Parathyroid adenoma (tissue), 2 donors: ENCODE measurements around the gene MAP2K5.

Experiments used
- H2AFZ ChIP-seq: fragments of 300-600 bp; sonication (generic); one replicate; pipeline ENCODE4 v1.7.0; 2017; ENCODE audit warnings: antibody characterized with exemption, mild to moderate bottlenecking
- H3K27ac ChIP-seq: fragments of 300-600 bp; sonication (generic); one replicate; pipeline ENCODE4 v1.7.0; 2017
- H3K27me3 ChIP-seq: fragments of 300-600 bp; sonication (generic); one replicate; pipeline ENCODE4 v1.7.0; 2017; ENCODE audit warnings: low read length; ENCODE audit not compliant: control insufficient read depth, insufficient read depth
- H3K36me3 ChIP-seq: fragments of 300-600 bp; sonication (generic); one replicate; pipeline ENCODE4 v1.7.0; 2017; ENCODE audit warnings: low read length; ENCODE audit not compliant: control insufficient read depth, insufficient read depth
- H3K4me1 ChIP-seq: fragments of 300-600 bp; sonication (generic); one replicate; pipeline ENCODE4 v1.7.0; 2017; ENCODE audit warnings: control low read depth
- H3K4me2 ChIP-seq: fragments of 300-600 bp; sonication (generic); one replicate; pipeline ENCODE4 v1.7.0; 2017; ENCODE audit warnings: low read length
- H3K4me3 ChIP-seq: fragments of 300-600 bp; sonication (generic); one replicate; pipeline ENCODE4 v1.7.0; 2017; ENCODE audit warnings: low read depth, low read length
- H3K79me2 ChIP-seq: fragments of 300-600 bp; sonication (generic); one replicate; pipeline ENCODE4 v1.7.0; 2017; ENCODE audit warnings: control low read depth
- H3K9ac ChIP-seq: fragments of 300-600 bp; sonication (generic); one replicate; pipeline ENCODE4 v1.7.0; 2017; ENCODE audit warnings: mild to moderate bottlenecking
- H3K9me3 ChIP-seq: fragments of 300-600 bp; sonication (generic); one replicate; pipeline ENCODE4 v1.7.0; 2017; ENCODE audit warnings: low read length; ENCODE audit not compliant: control insufficient read depth
- TF ChIP-seq, protein P1 (sequence below): fragments of 300-600 bp; sonication (generic); IDR thresholded peaks from one replicate; pipeline ENCODE4 v1.7.0; 2017; ENCODE audit warnings: antibody characterized with exemption, mild to moderate bottlenecking
- donor health status: primary hyperparathyroidism.

Gene MAP2K5

DNA sequence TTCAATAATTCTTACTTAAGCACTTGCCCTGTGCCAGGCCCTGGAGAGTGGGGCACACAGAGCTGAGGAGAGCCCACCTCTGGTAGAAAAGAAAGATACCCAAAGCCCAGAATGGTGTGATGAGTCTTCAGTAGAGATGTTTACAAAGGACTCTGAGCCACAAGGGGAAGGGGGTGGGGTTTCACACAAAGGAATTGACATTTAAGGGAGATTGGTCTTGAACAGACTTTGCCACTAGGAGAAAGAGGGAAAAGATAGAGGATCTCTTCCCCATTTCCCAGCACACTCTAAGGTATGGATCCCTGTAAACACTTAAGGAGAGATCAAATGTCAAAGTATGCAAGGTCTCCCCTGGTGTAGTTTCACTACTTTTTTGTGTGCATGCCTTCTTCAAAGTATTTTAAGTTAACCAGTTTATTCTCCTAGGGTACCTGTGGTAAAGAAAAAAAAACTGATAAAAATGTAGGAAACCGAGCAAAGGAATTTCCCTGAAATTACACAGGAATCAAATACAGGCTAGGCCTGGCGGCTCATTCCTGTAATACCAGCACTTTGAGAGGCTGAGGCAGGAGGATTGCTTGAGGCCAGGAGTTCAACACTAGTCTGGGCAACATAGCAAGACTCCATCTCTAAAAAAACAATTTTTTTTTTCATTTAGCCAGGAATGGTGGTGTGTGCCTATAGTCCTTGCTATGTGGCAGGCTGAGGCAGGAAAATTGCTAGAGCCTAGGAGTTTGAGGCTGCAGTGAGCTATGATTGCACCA lies 165.2 kb downstream of the MAP2K5 start:
- Histone ChIP-seq H3K9me3 (no peaks in the 10 kb centered on the region), H3K9ac (no peak overlapping the region), H3K27ac (no peak overlapping the region), H3K36me3 (no peaks in the 10 kb centered on the region), H3K4me3 (no peak overlapping the region), H3K27me3 (no peaks in the 10 kb centered on the region), H3K4me2 (no peak overlapping the region), H3K4me1 (no peaks in the 10 kb centered on the region), H2AFZ (no peak overlapping the region), H3K79me2 (no peaks in the 10 kb centered on the region)
- TF ChIP-seq, protein P1, sequence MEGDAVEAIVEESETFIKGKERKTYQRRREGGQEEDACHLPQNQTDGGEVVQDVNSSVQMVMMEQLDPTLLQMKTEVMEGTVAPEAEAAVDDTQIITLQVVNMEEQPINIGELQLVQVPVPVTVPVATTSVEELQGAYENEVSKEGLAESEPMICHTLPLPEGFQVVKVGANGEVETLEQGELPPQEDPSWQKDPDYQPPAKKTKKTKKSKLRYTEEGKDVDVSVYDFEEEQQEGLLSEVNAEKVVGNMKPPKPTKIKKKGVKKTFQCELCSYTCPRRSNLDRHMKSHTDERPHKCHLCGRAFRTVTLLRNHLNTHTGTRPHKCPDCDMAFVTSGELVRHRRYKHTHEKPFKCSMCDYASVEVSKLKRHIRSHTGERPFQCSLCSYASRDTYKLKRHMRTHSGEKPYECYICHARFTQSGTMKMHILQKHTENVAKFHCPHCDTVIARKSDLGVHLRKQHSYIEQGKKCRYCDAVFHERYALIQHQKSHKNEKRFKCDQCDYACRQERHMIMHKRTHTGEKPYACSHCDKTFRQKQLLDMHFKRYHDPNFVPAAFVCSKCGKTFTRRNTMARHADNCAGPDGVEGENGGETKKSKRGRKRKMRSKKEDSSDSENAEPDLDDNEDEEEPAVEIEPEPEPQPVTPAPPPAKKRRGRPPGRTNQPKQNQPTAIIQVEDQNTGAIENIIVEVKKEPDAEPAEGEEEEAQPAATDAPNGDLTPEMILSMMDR: no peak

DNA sequence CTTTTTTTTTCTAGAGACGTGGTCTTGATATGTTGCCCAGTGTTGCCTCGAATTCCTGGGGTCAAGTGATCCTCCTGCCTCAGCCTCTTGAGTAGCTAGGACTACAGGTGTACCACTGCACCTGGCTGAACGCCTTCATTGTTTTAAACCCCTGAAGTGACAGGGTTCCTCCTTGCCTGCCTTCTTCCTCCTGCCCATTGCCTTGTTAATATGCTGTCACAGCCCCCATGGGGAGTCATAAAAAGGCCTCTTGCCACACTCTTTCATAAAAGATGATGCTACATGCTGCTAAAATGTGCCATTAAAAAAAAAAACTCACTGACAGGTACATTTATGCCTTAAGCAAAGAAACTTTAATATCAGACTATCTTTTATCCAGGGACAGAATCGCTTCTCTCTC lies 166.0 kb downstream of the MAP2K5 start:
- Histone ChIP-seq H3K4me1 (no peaks in the 10 kb centered on the region), H3K4me2 (no peak overlapping the region), H3K4me3 (no peak overlapping the region), H2AFZ (no peak overlapping the region), H3K36me3 (no peaks in the 10 kb centered on the region), H3K27me3 (no peaks in the 10 kb centered on the region), H3K79me2 (no peaks in the 10 kb centered on the region), H3K9me3 (no peaks in the 10 kb centered on the region), H3K9ac (no peak overlapping the region), H3K27ac (no peak overlapping the region)
- TF ChIP-seq, protein P1: no peak

DNA sequence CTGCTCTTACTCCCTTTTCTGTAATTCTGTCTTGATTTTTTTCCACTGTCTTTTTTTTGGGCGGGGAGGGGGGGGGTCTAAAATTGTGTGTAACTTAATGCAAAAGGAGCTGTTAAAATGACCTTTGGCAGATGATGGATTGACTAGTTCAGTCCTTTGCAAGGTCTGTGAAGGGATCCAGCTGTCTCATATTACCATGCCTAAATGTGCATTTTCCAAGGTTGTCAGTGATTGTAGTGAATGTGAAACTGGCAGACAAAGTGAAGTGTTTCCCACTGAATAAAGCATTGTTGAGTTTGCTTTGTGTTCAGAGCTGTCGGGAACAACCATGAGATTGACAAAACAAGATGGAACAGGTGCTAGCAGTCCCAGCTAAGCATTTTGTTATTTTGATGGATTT lies 172.7 kb downstream of the MAP2K5 start:
- no peak overlapping the region for H3K9ac ChIP-seq
- no peak overlapping the region for H2AFZ ChIP-seq
- no peaks in the 10 kb centered on the region for H3K4me1 ChIP-seq
- no peak overlapping the region for H3K27ac ChIP-seq
- H3K36me3 ChIP-seq: no peaks in the 10 kb centered on the region
- no peaks in the 10 kb centered on the region for H3K9me3 ChIP-seq
- TF ChIP-seq, protein P1: no peak
- no peaks in the 10 kb centered on the region for H3K79me2 ChIP-seq
- H3K4me3 ChIP-seq: no peak overlapping the region
- H3K27me3 ChIP-seq: no peaks in the 10 kb centered on the region
- no peak overlapping the region for H3K4me2 ChIP-seq

DNA sequence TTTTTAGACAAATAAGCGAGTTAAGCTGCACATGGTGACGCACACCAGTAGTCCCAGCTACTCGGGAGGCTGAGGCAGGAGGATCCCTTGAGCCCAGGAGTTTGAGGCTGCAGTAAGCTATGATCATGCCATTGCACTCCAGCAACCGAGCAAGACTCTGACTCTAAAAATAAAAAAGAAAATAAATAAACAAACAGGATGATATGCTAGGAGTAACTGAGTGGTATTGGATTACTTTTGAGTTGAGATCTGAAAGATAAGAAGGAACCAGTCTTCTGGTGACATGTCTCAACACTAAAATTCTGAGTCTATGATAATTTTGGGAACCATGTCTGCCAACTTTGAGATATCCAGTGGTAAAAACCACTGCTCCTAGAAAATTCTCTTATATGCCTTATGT lies 173.7 kb downstream of the MAP2K5 start:
- TF ChIP-seq, protein P1: no peak
- Histone ChIP-seq H3K9me3 (no peaks in the 10 kb centered on the region), H3K79me2 (no peaks in the 10 kb centered on the region), H3K4me1 (no peaks in the 10 kb centered on the region), H3K4me3 (no peak overlapping the region), H3K4me2 (no peak overlapping the region), H3K9ac (no peak overlapping the region), H3K27ac (no peak overlapping the region), H2AFZ (no peak overlapping the region), H3K36me3 (no peaks in the 10 kb centered on the region), H3K27me3 (no peaks in the 10 kb centered on the region)

DNA sequence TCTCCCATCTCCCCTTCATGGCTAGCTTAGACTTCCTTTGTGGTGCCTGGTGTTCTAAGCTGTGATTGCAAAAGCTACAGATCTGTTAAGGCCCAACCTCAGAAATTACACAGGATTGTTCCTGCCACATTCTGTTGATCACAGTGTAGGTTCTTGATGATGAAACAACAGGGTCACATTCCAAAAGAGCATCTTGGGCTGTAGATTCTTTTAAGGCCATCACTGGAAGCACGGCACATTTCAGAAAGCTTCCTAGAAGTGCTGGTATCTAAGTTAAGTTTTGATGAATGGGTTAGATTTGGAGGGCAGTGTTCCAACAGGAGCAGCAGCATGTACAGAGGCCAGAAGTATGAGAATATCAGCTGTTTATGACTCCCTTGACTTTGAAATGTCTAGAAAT lies 175.3 kb downstream of the MAP2K5 start:
- H3K4me2 ChIP-seq: no peak overlapping the region
- no peak overlapping the region for H3K9ac ChIP-seq
- TF ChIP-seq, protein P1: no peak
- no peaks in the 10 kb centered on the region for H3K27me3 ChIP-seq
- no peaks in the 10 kb centered on the region for H3K36me3 ChIP-seq
- H3K4me1 ChIP-seq: no peaks in the 10 kb centered on the region
- H2AFZ ChIP-seq: no peak overlapping the region
- H3K4me3 ChIP-seq: no peak overlapping the region
- no peak overlapping the region for H3K27ac ChIP-seq
- no peaks in the 10 kb centered on the region for H3K9me3 ChIP-seq
- no peaks in the 10 kb centered on the region for H3K79me2 ChIP-seq
